H1 (cell line): ENCODE data around the gene RBM6. TPM values are rescaled to one million over a fixed set of nuclear protein-coding genes. Genes with fewer than 3 reads are reported as not detected.

Experiments
- CTCF ChIA-PET: fragments of 300-600 bp; sonication (Branson Sonifier 250); formaldehyde crosslinking; loops from one replicate; lab custom pipeline; 2021; ENCODE audit not compliant: partially characterized antibody; lab: Charles Lee
- POLR2A ChIA-PET: fragments of 300-600 bp; sonication (Branson Sonifier 250); formaldehyde crosslinking; loops from one replicate; lab custom pipeline; 2021; ENCODE audit warnings: inconsistent platforms; ENCODE audit not compliant: partially characterized antibody; lab: Charles Lee
- DNase-seq, 2 experiments: peaks; one replicate each; pipeline versions ENCODE4 v3.0.0 to v3.0.0-alpha.2; 2010 to 2022; ENCODE audit warnings: low spot score in 2 of 2, low read depth in 1 of 2, mixed read lengths in 1 of 2
- FAIRE-seq: peaks from 2 replicates; lab custom pipeline; 2011; peaks lifted over from hg19 to GRCh38; lab: Jason Lieb, UNC
- H2AFZ ChIP-seq: 2 replicates; pipeline ENCODE4 v1.8.1; 2012; ENCODE audit warnings: low read length, inconsistent platforms
- H2AK5ac ChIP-seq: 2 replicates; pipeline ENCODE4 v1.6.1; 2013; ENCODE audit warnings: low read depth, low read length
- H2BK120ac ChIP-seq: replicated peaks from 2 replicates; pipeline ENCODE3; 2013; ENCODE audit warnings: low read depth, low read length, inconsistent platforms
- H2BK12ac ChIP-seq: 2 replicates; pipeline ENCODE4 v1.6.1; 2013; ENCODE audit warnings: low read depth, low read length
- H2BK15ac ChIP-seq: 2 replicates; pipeline ENCODE4 v1.6.1; 2013; ENCODE audit warnings: low read length
- H2BK20ac ChIP-seq: 2 replicates; pipeline ENCODE4 v1.6.1; 2013; ENCODE audit warnings: low read length
- H2BK5ac ChIP-seq: 2 replicates; pipeline ENCODE4 v1.6.1; 2013; ENCODE audit warnings: low read depth, low read length
- H3K14ac ChIP-seq: 2 replicates; pipeline ENCODE4 v1.6.1; 2013; ENCODE audit warnings: inconsistent platforms; ENCODE audit not compliant: insufficient read length
- H3K18ac ChIP-seq: 2 replicates; pipeline ENCODE4 v1.6.1; 2013; ENCODE audit warnings: low read length; ENCODE audit errors: extremely low read depth
- H3K23ac ChIP-seq: 2 replicates; pipeline ENCODE4 v1.6.1; 2013; ENCODE audit warnings: inconsistent platforms; ENCODE audit not compliant: insufficient read length
- H3K23me2 ChIP-seq: 2 replicates; pipeline ENCODE4 v1.6.1; 2013; ENCODE audit warnings: low read depth, low read length
- H3K27ac ChIP-seq: 2 replicates; pipeline ENCODE4 v1.6.1; 2011; ENCODE audit warnings: low read depth, low read length, inconsistent platforms
- H3K27me3 ChIP-seq, 4 experiments: replicated peaks in 1 of 4; 1 replicate in 1 of 4; 2 replicates in 3 of 4; pipeline versions ENCODE4 v1.6.1 to v1.8.1; 2011 to 2013; ENCODE audit warnings: low read length in 3 of 4, mild to moderate bottlenecking in 3 of 4, inconsistent platforms in 2 of 4, mixed read lengths in 2 of 4, moderate library complexity in 1 of 4; ENCODE audit not compliant: control insufficient read depth in 3 of 4, insufficient read depth in 3 of 4; ENCODE audit errors: extremely low read depth in 1 of 4
- H3K36me3 ChIP-seq, 4 experiments: 2 replicates each; pipeline versions ENCODE4 v1.6.1 to v1.8.1; 2011 to 2013; ENCODE audit warnings: mild to moderate bottlenecking in 4 of 4, low read length in 3 of 4, moderate library complexity in 2 of 4, control low read depth in 1 of 4, inconsistent platforms in 1 of 4; ENCODE audit not compliant: insufficient read depth in 4 of 4, control insufficient read depth in 2 of 4
- H3K4ac ChIP-seq: replicated peaks from 2 replicates; pipeline ENCODE3; 2013; ENCODE audit warnings: low read length, low read depth, mixed read lengths, inconsistent platforms; ENCODE audit not compliant: insufficient read length
- H3K4me1 ChIP-seq, 4 experiments: replicated peaks in 1 of 4; 1 replicate in 1 of 4; 2 replicates in 3 of 4; pipeline versions ENCODE4 v1.6.1 to v1.8.1; 2011 to 2013; ENCODE audit warnings: low read length in 3 of 4, inconsistent platforms in 2 of 4, mixed read lengths in 1 of 4; ENCODE audit not compliant: insufficient read depth in 4 of 4, control insufficient read depth in 3 of 4
- H3K4me2 ChIP-seq, 2 experiments: 2 replicates each; pipeline versions ENCODE4 v1.6.1 to v1.8.1; 2011 to 2013; ENCODE audit warnings: low read depth in 2 of 2, low read length in 2 of 2, control low read depth in 1 of 2, inconsistent platforms in 1 of 2, mild to moderate bottlenecking in 1 of 2; ENCODE audit not compliant: insufficient read depth in 1 of 2
- H3K4me3 ChIP-seq, 4 experiments: fragments of 200-600, 300-600 bp in 1 of 4; sonication (generic), shearing (Covaris generic), sonication (Bioruptor Twin) in 1 of 4; 2 replicates each; pipeline versions ENCODE4 v1.5.1 to v1.8.1; 2011 to 2016; ENCODE audit warnings: low read length in 4 of 4, low read depth in 3 of 4, control low read depth in 2 of 4, inconsistent platforms in 2 of 4, mild to moderate bottlenecking in 2 of 4, mixed read lengths in 1 of 4, moderate library complexity in 1 of 4; ENCODE audit not compliant: insufficient read depth in 2 of 4; ENCODE audit errors: extremely low read depth in 1 of 4
- H3K56ac ChIP-seq: replicated peaks from 2 replicates; pipeline ENCODE3; 2013; ENCODE audit warnings: low read depth, mild to moderate bottlenecking, mixed read lengths, low read length, inconsistent platforms; ENCODE audit not compliant: insufficient read length
- H3K79me1 ChIP-seq: 2 replicates; pipeline ENCODE4 v1.6.1; 2013; ENCODE audit warnings: low read depth, low read length, control low read depth
- H3K79me2 ChIP-seq, 2 experiments: 2 replicates each; pipeline versions ENCODE4 v1.6.1 to v1.8.1; 2012 to 2013; ENCODE audit warnings: low read length in 2 of 2, mild to moderate bottlenecking in 2 of 2, inconsistent platforms in 1 of 2; ENCODE audit not compliant: insufficient read depth in 2 of 2, control insufficient read depth in 1 of 2
- H3K9ac ChIP-seq, 4 experiments: replicated peaks in 1 of 4; 1 replicate in 1 of 4; 2 replicates in 3 of 4; pipeline versions ENCODE4 v1.6.1 to v1.8.1; 2011 to 2013; ENCODE audit warnings: low read depth in 3 of 4, low read length in 3 of 4, control low read depth in 2 of 4, mild to moderate bottlenecking in 2 of 4, moderate library complexity in 2 of 4, inconsistent platforms in 1 of 4; ENCODE audit errors: extremely low read depth in 1 of 4
- H3K9me3 ChIP-seq, 2 experiments: 2 replicates each; pipeline versions ENCODE4 v1.6.1 to v1.8.1; 2012 to 2013; ENCODE audit warnings: mild to moderate bottlenecking in 2 of 2, moderate library complexity in 2 of 2, control low read depth in 1 of 2, inconsistent platforms in 1 of 2, low read depth in 1 of 2, low read length in 1 of 2, mixed read lengths in 1 of 2; ENCODE audit not compliant: insufficient read depth in 2 of 2
- H4K20me1 ChIP-seq, 2 experiments: replicated peaks in 1 of 2; 2 replicates each; pipeline versions ENCODE3 to v1.8.1; 2011 to 2013; ENCODE audit warnings: inconsistent platforms in 2 of 2, low read length in 2 of 2, mild to moderate bottlenecking in 1 of 2; ENCODE audit not compliant: insufficient read depth in 2 of 2, control insufficient read depth in 1 of 2
- H4K5ac ChIP-seq: 2 replicates; pipeline ENCODE4 v1.6.1; 2013; ENCODE audit warnings: low read length, low read depth, mixed read lengths, inconsistent platforms; ENCODE audit not compliant: insufficient read length
- H4K8ac ChIP-seq: 2 replicates; pipeline ENCODE4 v1.8.0; 2013; ENCODE audit warnings: mild to moderate bottlenecking, moderate library complexity, low read length, inconsistent platforms; ENCODE audit not compliant: insufficient read depth; ENCODE audit errors: extremely low read depth
- H4K91ac ChIP-seq: replicated peaks from 2 replicates; pipeline ENCODE3; 2013; ENCODE audit warnings: low read length, mixed read lengths, inconsistent platforms; ENCODE audit not compliant: insufficient read length
- EGR1 ChIP-seq: IDR thresholded peaks from 2 replicates; pipeline ENCODE4 v1.6.1; 2011; ENCODE audit warnings: low read depth, low read length, borderline replicate concordance
- EP300 ChIP-seq, 2 experiments: IDR thresholded peaks; 1 replicate in 1 of 2; 2 replicates in 1 of 2; pipeline ENCODE4 v1.6.1; 2011 to 2012; ENCODE audit warnings: low read depth in 2 of 2, low read length in 2 of 2, mild to moderate bottlenecking in 2 of 2, borderline replicate concordance in 1 of 2, inconsistent platforms in 1 of 2, moderate library complexity in 1 of 2
- FOSL1 ChIP-seq: IDR thresholded peaks from 2 replicates; pipeline ENCODE4 v1.6.1; 2011; ENCODE audit warnings: mild to moderate bottlenecking, low read depth, low read length, moderate library complexity; ENCODE audit not compliant: insufficient read depth
- KDM4A ChIP-seq: IDR thresholded peaks from one replicate; pipeline ENCODE4 v1.7.1; 2012; ENCODE audit warnings: low read depth, mild to moderate bottlenecking, moderate library complexity, low read length, inconsistent platforms; ENCODE audit not compliant: severe bottlenecking
- MAX ChIP-seq: IDR thresholded peaks from 2 replicates; pipeline ENCODE4 v1.6.1; 2012; ENCODE audit warnings: inconsistent platforms
- POLR2A ChIP-seq, 2 experiments: IDR thresholded peaks; 1 replicate in 1 of 2; 2 replicates in 1 of 2; pipeline ENCODE4 v1.6.1; 2011; ENCODE audit warnings: low read depth in 2 of 2, low read length in 2 of 2, mild to moderate bottlenecking in 2 of 2; ENCODE audit errors: control extremely low read depth in 1 of 2
- RAD21 ChIP-seq, 2 experiments: IDR thresholded peaks in 1 of 2; conservative IDR thresholded peaks in 1 of 2; 2 replicates each; pipeline ENCODE4 v1.6.1; 2011; ENCODE audit warnings: low read depth in 2 of 2, low read length in 2 of 2, improper control_type of control experiment in 1 of 2, inconsistent platforms in 1 of 2, mild to moderate bottlenecking in 1 of 2, moderate library complexity in 1 of 2
- RFX5 ChIP-seq: IDR thresholded peaks from 2 replicates; pipeline ENCODE4 v1.6.1; 2011; ENCODE audit warnings: low read depth, low read length, improper control_type of control experiment, borderline replicate concordance
- SIN3A ChIP-seq, 2 experiments: IDR thresholded peaks in 1 of 2; conservative IDR thresholded peaks in 1 of 2; 2 replicates each; pipeline ENCODE4 v1.6.1; 2011 to 2012; ENCODE audit warnings: low read length in 2 of 2, improper control_type of control experiment in 1 of 2, low read depth in 1 of 2, mild to moderate bottlenecking in 1 of 2
- SRF ChIP-seq: IDR thresholded peaks from 2 replicates; pipeline ENCODE4 v1.6.1; 2011; ENCODE audit warnings: mild to moderate bottlenecking, low read depth, low read length, moderate library complexity
- SUZ12 ChIP-seq: fragments of 200-600 bp; sonication (generic); IDR thresholded peaks from 2 replicates; pipeline ENCODE4 v1.6.1; 2012; ENCODE audit warnings: mild to moderate bottlenecking, inconsistent platforms, low read length, moderate library complexity, mixed read lengths
- ZNF274 ChIP-seq: IDR thresholded peaks from 2 replicates; pipeline ENCODE4 v1.7.0; 2012; ENCODE audit warnings: low read length, borderline replicate concordance; ENCODE audit errors: extremely low read depth
- WGBS, 2 experiments: shearing (Covaris generic) in 1 of 2; methylation state at CpG; one replicate each; pipeline versions ENCODE4 v1.1.6 to v1.1.7; 2013 to 2015; ENCODE audit warnings: low lambda C conversion rate in 2 of 2, mixed read lengths in 2 of 2, inconsistent platforms in 1 of 2, low coverage in 1 of 2, missing lambda C conversion rate in 1 of 2; ENCODE audit not compliant: insufficient replicate concordance in 2 of 2, insufficient coverage in 1 of 2, insufficient read length in 1 of 2; ENCODE audit errors: extremely low coverage in 1 of 2, missing lambda C conversion rate in 1 of 2; 5-methylcytosine and 5-hydroxymethylcytosine counted together
- polyA plus RNA-seq, 7 experiments: library from polyadenylated mRNA; depleted of rRNA in 3 of 7; stranded (reverse) in 5 of 7; unstranded in 2 of 7; fragments of >200 nt in 5 of 7; fragments of 200-250 nt in 2 of 7; gene quantifications; 1 replicate in 5 of 7; 2 replicates in 1 of 7; 4 replicates in 1 of 7; pipeline versions ENCODE4 v1.2.1 to v1.2.3, GENCODE V29; 2011 to 2013; ENCODE audit warnings: missing spikeins in 2 of 7, mixed read lengths in 2 of 7
- total RNA-seq: library from RNA; stranded (reverse); fragmentation: NEBNext Ultra II Directional; extraction: Animal tissue kit (Norgen Biotek cat#: 25700); gene quantifications from 2 replicates; pipeline ENCODE4 v1.2.1, GENCODE V29; 2021

The RBM6 gene
- total and polyA plus RNA-seq, 2 of the 8 experiments (the other 6 are each of a cell fraction or from before 2014, with no cell fraction given), result 30.6 to 80.1 TPM

GRCh38 chr3:50119786-50120185 is 179.8 kb downstream of the RBM6 start:
- no peaks in the 10 kb centered on the region for H3K27me3 ChIP-seq
- no peak overlapping the region for H3K18ac ChIP-seq
- no peak overlapping the region for H3K4ac ChIP-seq
- H4K91ac ChIP-seq, result no peak overlapping the region
- no peak overlapping the region for H2BK15ac ChIP-seq
- 86% methylated on average over 3 of the region's 3 CpGs; no CpG with 5 or more reads in 1 of the 2 experiments for WGBS, 2 experiments
- POLR2A ChIA-PET, result interaction anchor here (1.0 to 11.1 kb wide), 12 partner anchors 17 to 316 kb away, joined by 3 to 133 read pairs (median 19); partner anchors contain the start of genes GNAT1, INKA1 and RBM5
- no peaks in the 10 kb centered on the region for H3K9me3 ChIP-seq
- no peaks in the 10 kb centered on the region for H3K79me2 ChIP-seq
- DNase-seq, result no peak
- no peak overlapping the region for H3K4me3 ChIP-seq
- H4K5ac ChIP-seq, result no peak overlapping the region
- no peak overlapping the region for H2BK5ac ChIP-seq
- no peak overlapping the region for H3K56ac ChIP-seq
- H3K4me1 ChIP-seq, result peaks cover 0 to 11% (median 9%) of the 10 kb centered on the region in 4 experiments; a peak in 6 of 7 replicates
- no peak overlapping the region for H2BK20ac ChIP-seq
- H3K79me1 ChIP-seq, result no peaks in the 10 kb centered on the region
- peaks cover 2 to 20% of the 10 kb centered on the region in 2 experiments for H4K20me1 ChIP-seq
- no peak overlapping the region for H2AK5ac ChIP-seq
- no peak overlapping the region for H2AFZ ChIP-seq
- H3K9ac ChIP-seq, result no peak overlapping the region
- no peak overlapping the region for H2BK120ac ChIP-seq
- H3K4me2 ChIP-seq, result no peak overlapping the region
- FAIRE-seq, result no peak
- CTCF ChIA-PET, result interaction anchor here (0.8 to 20.9 kb wide), 19 partner anchors 11 to 281 kb away, joined by 3 to 591 read pairs (median 5); partner anchors contain the start of gene GNAT1
- no peaks in the 10 kb centered on the region for H3K23me2 ChIP-seq
- no peak overlapping the region for H4K8ac ChIP-seq
- no peak overlapping the region for H3K27ac ChIP-seq
- H3K14ac ChIP-seq, result no peak overlapping the region
- peaks cover 30 to 49% (median 41%) of the 10 kb centered on the region in 4 experiments for H3K36me3 ChIP-seq
- no peak overlapping the region for H3K23ac ChIP-seq
- no peak overlapping the region for H2BK12ac ChIP-seq
- no peak for TF ChIP-seq SIN3A (conservative IDR thresholded peaks at IDR 0.05 in 1 of 2, IDR thresholded peaks at IDR 0.05 in 1 of 2; ENCODE audit: low read depth in 1 of 2, low read length in 2 of 2)
- TF ChIP-seq POLR2A (IDR thresholded peaks at IDR 0.05; ENCODE audit: control extremely low read depth in 1 of 2, low read depth in 2 of 2, low read length in 2 of 2), result no peak
- TF ChIP-seq EP300 (IDR thresholded peaks at IDR 0.05; ENCODE audit: borderline replicate concordance in 1 of 2, low read depth in 2 of 2, low read length in 2 of 2), result no peak
- TF ChIP-seq ZNF274, result no peak
- TF ChIP-seq KDM4A, result no peak
- TF ChIP-seq MAX, result no peak
- no peak for TF ChIP-seq SUZ12
- no peak for TF ChIP-seq RFX5
- TF ChIP-seq EGR1, result no peak
- TF ChIP-seq SRF, result no peak
- TF ChIP-seq FOSL1, result no peak
- TF ChIP-seq RAD21 (IDR thresholded peaks at IDR 0.05 in 1 of 2, conservative IDR thresholded peaks at IDR 0.05 in 1 of 2; ENCODE audit: low read depth in 2 of 2, low read length in 2 of 2), result no peak
